Sigmoid colon (tissue), 7 donors: ENCODE data around the gene POLR3A. TPM values are rescaled to one million over a fixed set of nuclear protein-coding genes. Genes with fewer than 3 reads are reported as not detected.
"Not testable (repeated sequence)": the region's sequence is repeated elsewhere in the genome, so short reads cannot be mapped to it uniquely, and the experiment has no call there.

ENCODE experiments used
- DNase-seq: peaks from one replicate; pipeline ENCODE4 v3.0.0-alpha.2; 2019
- H3K27ac ChIP-seq, 4 donors: fragments of 200-600 bp; sonication (generic); one replicate each; pipeline ENCODE4 v1.5.1; 2016 to 2019; ENCODE audit warnings: mild to moderate bottlenecking in 1 of 4
- H3K27me3 ChIP-seq, 3 donors: fragments of 200-600 bp; sonication (generic); one replicate each; pipeline ENCODE4 v1.5.1; 2019; ENCODE audit warnings: mild to moderate bottlenecking in 1 of 3
- H3K36me3 ChIP-seq, 4 donors: fragments of 200-600 bp; sonication (generic); one replicate each; pipeline ENCODE4 v1.5.1; 2016 to 2019
- H3K4me1 ChIP-seq, 4 donors: fragments of 200-600 bp; sonication (generic); one replicate each; pipeline ENCODE4 v1.5.1; 2017 to 2019
- H3K4me3 ChIP-seq, 4 donors: fragments of 200-600 bp; sonication (generic); one replicate each; pipeline ENCODE4 v1.5.1; 2017 to 2019; ENCODE audit warnings: mild to moderate bottlenecking in 2 of 4, moderate library complexity in 1 of 4
- H3K9me3 ChIP-seq, 4 donors: fragments of 200-600 bp in 3 of 4; sonication (generic) in 3 of 4; one replicate each; pipeline versions ENCODE4 v1.5.1 to v1.6.1; 2013 to 2019
- EP300 ChIP-seq, 4 donors: sonication (generic); formaldehyde crosslinking; IDR thresholded peaks; one replicate each; pipeline ENCODE4 v1.6.1; 2017; ENCODE audit warnings: antibody characterized with exemption in 4 of 4
- POLR2A ChIP-seq, 2 donors: fragments of 450-650 bp; IDR thresholded peaks; one replicate each; pipeline ENCODE4 v1.6.1; 2016; ENCODE audit warnings: antibody characterized with exemption in 2 of 2, mild to moderate bottlenecking in 2 of 2, moderate library complexity in 2 of 2
- POLR2AphosphoS5 ChIP-seq, 4 donors: sonication (generic); formaldehyde crosslinking; IDR thresholded peaks; one replicate each; pipeline ENCODE4 v1.6.1; 2017; ENCODE audit warnings: antibody characterized with exemption in 4 of 4
- WGBS, 2 donors: extraction: QIAGEN DNeasy Blood & Tissue Kit; methylation state at CpG; one replicate each; pipeline ENCODE4 v1.1.7; 2013; 5-methylcytosine and 5-hydroxymethylcytosine counted together
- intact Hi-C: fragments of 100-400 bp; cut with DNase I; formaldehyde crosslinking; loops from one replicate; pipeline ENCODE4 v1.15.1; 2023
- polyA plus RNA-seq, 3 donors: library from polyadenylated mRNA; stranded (reverse); fragments of 200-250 nt; gene quantifications; one replicate each; pipeline ENCODE4 v1.2.3, GENCODE V29; 2013
- total RNA-seq, 4 donors: library from RNA; depleted of rRNA; stranded (reverse); fragments of >200 nt; gene quantifications; one replicate each; pipeline ENCODE4 v1.1.0, GENCODE V29; 2016
- TF ChIP-seq, protein P1 (sequence below), 4 experiments: fragments of 450-650 bp in 3 of 4; fragments of 200-600 bp in 1 of 4; IDR thresholded peaks; one replicate each; pipeline ENCODE4 v1.5.1; 2016 to 2019; ENCODE audit warnings: antibody characterized with exemption in 4 of 4, mild to moderate bottlenecking in 3 of 4, moderate library complexity in 2 of 4
- donor health status: healthy with polysubstance abuse.
- donor health status: Bipolar disorder and iron deficiency.
- donor health status: healthy.

POLR3A gene
- total RNA-seq (10 to 100 TPM in 2 of 4 donors, 1 to 10 TPM in 2; 9.6 to 13.0 (median 11.0) TPM), polyA plus RNA-seq (1 to 10 TPM; 1.6 to 7.7 (median 2.4) TPM)

GRCh38 chr10:78029269-78030226 is at the start of gene POLR3A:
TSS of gene POLR3A (minus strand) at chr10:78029515. CDS start at chr10:78029407, 108 bp downstream.
- Histone ChIP-seq H3K27me3 (no peaks in the 10 kb centered on the region), H3K9me3 (no peaks in the 10 kb centered on the region), H3K4me3 (peak within 1 kb of the TSS; percentile 60 to 98 (median 80)), H3K27ac (peak within 1 kb of the TSS; percentile 81 to 88 (median 86)), H3K36me3 (peaks cover 0 to 17% (median 14%) of the 10 kb centered on the region in 4 donors), H3K4me1 (peaks cover 0 to 35% (median 24%) of the 10 kb centered on the region in 4 donors)
- intact Hi-C loops, result loop anchor here (2.0 to 5.0 kb wide), 3 partner anchors 102 to 943 kb away; partner anchors contain the start of gene DLG5
- 1% methylated on average over 35 of the region's 35 CpGs for WGBS, 2 donors
- TF ChIP-seq POLR2A (IDR thresholded peaks at IDR 0.05), result peak; percentile 23 to 33
- no peak for TF ChIP-seq EP300 (IDR thresholded peaks at IDR 0.05)
- TF ChIP-seq, protein P1, sequence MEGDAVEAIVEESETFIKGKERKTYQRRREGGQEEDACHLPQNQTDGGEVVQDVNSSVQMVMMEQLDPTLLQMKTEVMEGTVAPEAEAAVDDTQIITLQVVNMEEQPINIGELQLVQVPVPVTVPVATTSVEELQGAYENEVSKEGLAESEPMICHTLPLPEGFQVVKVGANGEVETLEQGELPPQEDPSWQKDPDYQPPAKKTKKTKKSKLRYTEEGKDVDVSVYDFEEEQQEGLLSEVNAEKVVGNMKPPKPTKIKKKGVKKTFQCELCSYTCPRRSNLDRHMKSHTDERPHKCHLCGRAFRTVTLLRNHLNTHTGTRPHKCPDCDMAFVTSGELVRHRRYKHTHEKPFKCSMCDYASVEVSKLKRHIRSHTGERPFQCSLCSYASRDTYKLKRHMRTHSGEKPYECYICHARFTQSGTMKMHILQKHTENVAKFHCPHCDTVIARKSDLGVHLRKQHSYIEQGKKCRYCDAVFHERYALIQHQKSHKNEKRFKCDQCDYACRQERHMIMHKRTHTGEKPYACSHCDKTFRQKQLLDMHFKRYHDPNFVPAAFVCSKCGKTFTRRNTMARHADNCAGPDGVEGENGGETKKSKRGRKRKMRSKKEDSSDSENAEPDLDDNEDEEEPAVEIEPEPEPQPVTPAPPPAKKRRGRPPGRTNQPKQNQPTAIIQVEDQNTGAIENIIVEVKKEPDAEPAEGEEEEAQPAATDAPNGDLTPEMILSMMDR (IDR thresholded peaks at IDR 0.05), result peak; percentile 78 to 91 (median 80)
- peak; percentile 60 to 86 (median 83) for TF ChIP-seq POLR2AphosphoS5 (IDR thresholded peaks at IDR 0.05)
- DNase-seq, result peak; percentile 99

GRCh38 chr10:78078539-78079330 is 49.4 kb upstream of the POLR3A start:
- intact Hi-C loops, result no loop called here
- Histone ChIP-seq H3K9me3 (no peaks in the 10 kb centered on the region), H3K4me1 (no peaks in the 10 kb centered on the region), H3K27me3 (no peaks in the 10 kb centered on the region), H3K27ac (no peak overlapping the region), H3K4me3 (no peak overlapping the region), H3K36me3 (no peaks in the 10 kb centered on the region)
- TF ChIP-seq, protein P1 (IDR thresholded peaks at IDR 0.05), result no peak
- TF ChIP-seq POLR2A (IDR thresholded peaks at IDR 0.05), result no peak
- TF ChIP-seq POLR2AphosphoS5 (IDR thresholded peaks at IDR 0.05), result no peak
- no peak for TF ChIP-seq EP300 (IDR thresholded peaks at IDR 0.05)
- WGBS, 2 donors, result 79 to 89% methylated on average over 4 of the region's 4 CpGs
- no peak for DNase-seq

DNA sequence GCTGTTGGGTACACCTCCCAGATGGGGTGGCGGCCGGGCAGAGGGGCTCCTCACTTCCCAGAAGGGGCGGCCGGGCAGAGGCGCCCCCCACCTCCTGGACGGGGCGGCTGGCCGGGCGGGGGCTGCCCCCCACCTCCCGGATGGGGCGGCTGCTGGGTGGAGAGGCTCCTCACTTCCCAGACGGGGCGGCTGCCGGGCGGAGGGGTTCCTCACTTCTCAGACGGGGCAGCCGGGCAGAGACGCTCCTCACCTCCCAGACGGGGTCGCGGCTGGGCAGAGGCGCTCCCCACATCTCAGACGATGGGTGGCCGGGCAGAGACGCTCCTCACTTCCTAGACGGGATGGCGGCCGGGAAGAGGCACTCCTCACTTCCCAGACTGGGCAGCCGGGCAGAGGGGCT is 46.5 kb upstream of the POLR3A start:
- H3K9me3 ChIP-seq, DNase-seq, H3K27ac ChIP-seq, H3K4me3 ChIP-seq, H3K36me3 ChIP-seq, H3K4me1 ChIP-seq, H3K27me3 ChIP-seq, intact Hi-C loops: not testable (repeated sequence)
- WGBS, 2 donors, result 95 to 97% methylated on average over 27 to 28 of the region's 29 CpGs

DNA sequence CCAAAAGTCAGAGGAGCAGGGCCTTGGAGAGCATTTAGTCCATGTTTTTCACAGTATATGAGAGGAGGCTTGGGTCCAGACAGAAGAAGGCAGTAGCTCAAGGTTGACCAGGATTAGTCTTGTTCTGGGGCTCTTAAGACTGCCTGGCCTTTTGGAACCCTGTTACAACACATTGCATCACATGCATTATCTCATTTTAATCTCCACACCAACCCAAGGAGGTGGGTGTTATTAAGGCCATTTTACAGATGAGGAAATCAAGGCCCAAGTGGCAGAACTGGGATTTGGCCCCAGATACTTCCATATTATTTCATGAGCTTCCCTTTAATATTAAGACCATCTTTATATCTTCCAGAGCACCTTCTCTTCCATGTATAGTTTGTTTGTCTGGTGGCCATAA is 43.2 kb upstream of the POLR3A start:
- H3K4me3 ChIP-seq, result no peak overlapping the region
- no peaks in the 10 kb centered on the region for H3K36me3 ChIP-seq
- TF ChIP-seq, protein P1 (IDR thresholded peaks at IDR 0.05), result no peak
- TF ChIP-seq EP300 (IDR thresholded peaks at IDR 0.05) (no peak), POLR2A (IDR thresholded peaks at IDR 0.05) (no peak), POLR2AphosphoS5 (IDR thresholded peaks at IDR 0.05) (no peak)
- no peaks in the 10 kb centered on the region for H3K27me3 ChIP-seq
- no peaks in the 10 kb centered on the region for H3K4me1 ChIP-seq
- intact Hi-C loops, result no loop called here
- DNase-seq, result no peak
- H3K9me3 ChIP-seq, result no peaks in the 10 kb centered on the region
- H3K27ac ChIP-seq, result no peak overlapping the region

- 63 to 84% methylated on average over 4 of the region's 4 CpGs for WGBS, 2 donors
- TF ChIP-seq POLR2AphosphoS5 (IDR thresholded peaks at IDR 0.05) (no peak), POLR2A (IDR thresholded peaks at IDR 0.05) (no peak), EP300 (IDR thresholded peaks at IDR 0.05) (no peak)
- TF ChIP-seq, protein P1 (IDR thresholded peaks at IDR 0.05), result no peak
- Histone ChIP-seq H3K27me3 (no peaks in the 10 kb centered on the region), H3K9me3 (no peaks in the 10 kb centered on the region), H3K36me3 (no peaks in the 10 kb centered on the region), H3K4me3 (no peak overlapping the region), H3K27ac (no peak overlapping the region), H3K4me1 (no peaks in the 10 kb centered on the region)
- intact Hi-C loops, result no loop called here
- DNase-seq, result no peak
Observed at GRCh38 chr10:78071857-78072179, 42.5 kb upstream of the POLR3A start.
